WERI-Rb-1 (cell line): ENCODE measurements around the gene CRCP.
"Not testable (repeated sequence)": the region's sequence is repeated elsewhere in the genome, so short reads cannot be mapped to it uniquely, and the experiment has no call there.

ENCODE experiments used
- DNase-seq: peaks from one replicate; pipeline ENCODE4 v3.0.0-alpha.2; 2020
- H3K27ac ChIP-seq: fragments of 250-450 bp; sonication (Bioruptor Pico); 2 replicates; pipeline ENCODE4 v1.5.1; 2020; ENCODE audit warnings: mild to moderate bottlenecking, moderate library complexity
- H3K27me3 ChIP-seq: fragments of 250-450 bp; sonication (Bioruptor Pico); 2 replicates; pipeline ENCODE4 v1.5.1; 2021; ENCODE audit warnings: mild to moderate bottlenecking, low read depth, moderate library complexity; ENCODE audit not compliant: insufficient read depth, severe bottlenecking
- H3K36me3 ChIP-seq: fragments of 250-450 bp; sonication (Bioruptor Pico); 2 replicates; pipeline ENCODE4 v1.5.1; 2020; ENCODE audit warnings: mild to moderate bottlenecking, moderate library complexity
- H3K4me3 ChIP-seq: 2 replicates; pipeline ENCODE4 v1.5.1; 2011; ENCODE audit warnings: low read depth, mild to moderate bottlenecking, control low read depth, low read length
- H3K9me3 ChIP-seq: fragments of 250-450 bp; sonication (Bioruptor Pico); 2 replicates; pipeline ENCODE4 v1.5.1; 2021; ENCODE audit warnings: mild to moderate bottlenecking, moderate library complexity; ENCODE audit not compliant: severe bottlenecking
- TF ChIP-seq, protein P1 (sequence below): IDR thresholded peaks from 2 replicates; pipeline ENCODE4 v1.5.1; 2011; ENCODE audit warnings: low read depth, mild to moderate bottlenecking, control low read depth, inconsistent platforms, low read length

CRCP gene

DNA sequence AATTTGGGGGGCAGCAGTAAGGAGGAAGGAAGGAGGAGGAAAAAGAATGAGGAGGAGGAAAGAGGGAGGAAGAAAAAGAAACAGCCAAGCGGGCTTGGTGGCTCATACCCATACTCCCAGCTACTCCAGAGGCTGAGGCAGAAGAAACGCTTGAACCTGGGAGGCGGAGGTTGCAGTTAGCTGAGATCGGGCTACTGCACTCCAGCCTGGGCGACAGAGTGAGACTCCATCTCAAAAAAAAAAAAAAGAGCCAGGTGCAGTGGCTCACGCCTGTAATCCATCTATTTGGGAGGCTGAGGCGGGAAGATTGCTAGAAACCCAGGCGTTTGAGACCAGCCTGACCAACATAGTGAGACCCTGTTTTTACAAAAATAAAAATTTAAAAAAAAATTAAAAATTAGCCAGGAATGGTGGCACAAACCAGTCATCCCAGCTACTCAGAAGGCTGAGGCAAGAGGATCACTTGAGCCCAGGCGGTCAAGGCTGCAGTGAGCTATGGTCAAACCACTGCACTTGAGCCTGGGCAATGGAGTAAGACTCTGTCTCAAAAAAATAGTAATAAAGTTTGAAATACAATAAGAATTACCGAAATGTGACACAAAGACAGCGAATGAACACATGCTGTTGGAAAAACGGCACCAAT is 14.1 kb upstream of the CRCP start:
- H3K36me3 ChIP-seq: no peaks in the 10 kb centered on the region
- DNase-seq: no peak
- 0 out of 2 replicates have a peak overlapping the region, but pooled peaks have one; percentile 40 for H3K27ac ChIP-seq
- no peaks in the 10 kb centered on the region for H3K9me3 ChIP-seq
- no peaks in the 10 kb centered on the region for H3K27me3 ChIP-seq
- TF ChIP-seq, protein P1, sequence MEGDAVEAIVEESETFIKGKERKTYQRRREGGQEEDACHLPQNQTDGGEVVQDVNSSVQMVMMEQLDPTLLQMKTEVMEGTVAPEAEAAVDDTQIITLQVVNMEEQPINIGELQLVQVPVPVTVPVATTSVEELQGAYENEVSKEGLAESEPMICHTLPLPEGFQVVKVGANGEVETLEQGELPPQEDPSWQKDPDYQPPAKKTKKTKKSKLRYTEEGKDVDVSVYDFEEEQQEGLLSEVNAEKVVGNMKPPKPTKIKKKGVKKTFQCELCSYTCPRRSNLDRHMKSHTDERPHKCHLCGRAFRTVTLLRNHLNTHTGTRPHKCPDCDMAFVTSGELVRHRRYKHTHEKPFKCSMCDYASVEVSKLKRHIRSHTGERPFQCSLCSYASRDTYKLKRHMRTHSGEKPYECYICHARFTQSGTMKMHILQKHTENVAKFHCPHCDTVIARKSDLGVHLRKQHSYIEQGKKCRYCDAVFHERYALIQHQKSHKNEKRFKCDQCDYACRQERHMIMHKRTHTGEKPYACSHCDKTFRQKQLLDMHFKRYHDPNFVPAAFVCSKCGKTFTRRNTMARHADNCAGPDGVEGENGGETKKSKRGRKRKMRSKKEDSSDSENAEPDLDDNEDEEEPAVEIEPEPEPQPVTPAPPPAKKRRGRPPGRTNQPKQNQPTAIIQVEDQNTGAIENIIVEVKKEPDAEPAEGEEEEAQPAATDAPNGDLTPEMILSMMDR: no peak
- peak overlapping the region; percentile 43 for H3K4me3 ChIP-seq

DNA sequence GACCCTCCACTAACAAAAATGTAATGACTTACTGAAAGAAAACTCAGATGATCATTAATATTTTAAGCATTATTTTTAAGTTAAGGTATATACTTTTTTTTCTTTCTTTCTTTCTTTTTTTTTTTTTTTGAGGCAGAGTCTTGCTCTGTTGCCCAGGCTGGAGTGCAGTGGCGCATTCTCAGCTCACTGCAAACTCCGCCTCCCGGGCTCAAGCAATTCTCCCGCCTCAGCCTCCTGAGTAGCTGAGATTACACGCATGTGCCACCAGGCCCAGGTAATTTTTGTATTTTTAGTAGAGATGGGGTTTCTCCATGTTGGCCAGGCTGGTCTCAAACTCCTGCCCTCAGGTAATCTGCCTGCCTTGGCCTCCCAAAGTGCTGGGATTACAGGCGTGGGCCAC is 12.5 kb upstream of the CRCP start:
- not testable (repeated sequence) for DNase-seq, H3K4me3 ChIP-seq, H3K27me3 ChIP-seq, H3K9me3 ChIP-seq, H3K27ac ChIP-seq, H3K36me3 ChIP-seq

DNA sequence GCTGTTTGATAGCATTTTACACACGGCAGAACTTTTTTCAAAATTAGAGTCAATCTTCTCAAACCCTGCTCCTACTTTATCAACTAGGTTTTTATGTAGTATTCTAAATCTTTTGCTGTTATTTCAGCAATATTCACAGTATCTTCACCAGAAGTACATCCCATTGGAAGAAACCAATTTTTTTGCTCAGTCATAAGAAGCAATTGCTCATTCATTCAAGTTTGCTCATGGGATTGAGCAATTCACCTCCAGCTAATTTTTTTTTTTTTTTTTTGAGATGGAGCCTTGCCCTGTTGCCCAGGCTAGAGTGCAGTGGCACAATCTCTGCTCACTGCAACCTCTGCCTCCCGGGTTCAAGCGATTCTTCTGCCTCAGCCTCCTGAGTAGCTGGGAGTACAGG is 10.7 kb upstream of the CRCP start:
- DNase-seq, H3K36me3 ChIP-seq, H3K9me3 ChIP-seq, H3K4me3 ChIP-seq, H3K27ac ChIP-seq, H3K27me3 ChIP-seq: not testable (repeated sequence)

- TF ChIP-seq, protein P1: no peak
- Histone ChIP-seq H3K27me3 (no peaks in the 10 kb centered on the region), H3K9me3 (no peaks in the 10 kb centered on the region), H3K27ac (no peak overlapping the region), H3K36me3 (no peaks in the 10 kb centered on the region), H3K4me3 (no peak overlapping the region)
- no peak for DNase-seq
Observed at GRCh38 chr7:66105263-66105748, 9.3 kb upstream of the CRCP start.

DNA sequence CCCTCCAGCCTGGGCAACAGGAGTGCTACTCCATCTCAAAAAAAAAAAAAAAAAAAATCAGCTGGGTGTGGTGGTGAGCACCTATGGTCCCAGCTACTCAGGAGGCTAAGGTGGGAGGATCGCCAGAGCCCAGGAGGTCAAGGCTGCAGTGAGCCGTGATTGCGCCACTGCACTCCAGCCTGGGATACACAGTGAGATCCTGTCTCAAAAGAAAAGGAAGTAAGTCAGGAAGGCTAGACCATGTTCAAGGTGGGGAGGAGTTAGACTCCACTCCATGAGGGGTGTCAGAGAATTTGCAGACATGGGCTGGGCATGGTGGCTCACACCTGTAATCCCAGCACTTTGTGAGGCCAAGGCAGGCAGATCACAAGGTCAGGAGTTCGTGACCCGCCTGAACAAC is 6.2 kb upstream of the CRCP start:
- H3K36me3 ChIP-seq, H3K9me3 ChIP-seq, H3K4me3 ChIP-seq, DNase-seq, H3K27me3 ChIP-seq, H3K27ac ChIP-seq: not testable (repeated sequence)

DNA sequence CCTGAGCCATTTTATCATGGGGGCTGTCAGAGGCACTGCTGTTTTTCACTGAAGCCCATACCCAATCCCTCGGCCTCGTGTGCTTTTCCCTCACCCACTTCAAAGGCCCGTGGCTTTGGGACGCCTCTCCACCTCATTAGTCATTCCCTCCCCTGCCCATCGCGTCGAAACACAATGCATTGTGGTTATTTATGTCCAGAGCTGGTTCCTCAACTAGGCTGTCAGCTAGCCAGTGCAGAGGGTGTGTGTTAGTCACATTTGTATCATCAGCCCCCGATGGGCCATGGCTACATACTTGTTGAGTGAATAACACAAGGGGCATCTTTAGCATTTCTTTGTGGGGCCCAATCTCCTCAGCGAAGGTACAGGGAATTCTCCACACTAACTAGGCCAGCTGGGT is 3.8 kb upstream of the CRCP start:
- no peaks in the 10 kb centered on the region for H3K9me3 ChIP-seq
- H3K27ac ChIP-seq: no peak overlapping the region
- no peak overlapping the region for H3K4me3 ChIP-seq
- TF ChIP-seq, protein P1: no peak
- DNase-seq: no peak
- peaks cover 9% of the 10 kb centered on the region for H3K36me3 ChIP-seq
- H3K27me3 ChIP-seq: no peaks in the 10 kb centered on the region

DNA sequence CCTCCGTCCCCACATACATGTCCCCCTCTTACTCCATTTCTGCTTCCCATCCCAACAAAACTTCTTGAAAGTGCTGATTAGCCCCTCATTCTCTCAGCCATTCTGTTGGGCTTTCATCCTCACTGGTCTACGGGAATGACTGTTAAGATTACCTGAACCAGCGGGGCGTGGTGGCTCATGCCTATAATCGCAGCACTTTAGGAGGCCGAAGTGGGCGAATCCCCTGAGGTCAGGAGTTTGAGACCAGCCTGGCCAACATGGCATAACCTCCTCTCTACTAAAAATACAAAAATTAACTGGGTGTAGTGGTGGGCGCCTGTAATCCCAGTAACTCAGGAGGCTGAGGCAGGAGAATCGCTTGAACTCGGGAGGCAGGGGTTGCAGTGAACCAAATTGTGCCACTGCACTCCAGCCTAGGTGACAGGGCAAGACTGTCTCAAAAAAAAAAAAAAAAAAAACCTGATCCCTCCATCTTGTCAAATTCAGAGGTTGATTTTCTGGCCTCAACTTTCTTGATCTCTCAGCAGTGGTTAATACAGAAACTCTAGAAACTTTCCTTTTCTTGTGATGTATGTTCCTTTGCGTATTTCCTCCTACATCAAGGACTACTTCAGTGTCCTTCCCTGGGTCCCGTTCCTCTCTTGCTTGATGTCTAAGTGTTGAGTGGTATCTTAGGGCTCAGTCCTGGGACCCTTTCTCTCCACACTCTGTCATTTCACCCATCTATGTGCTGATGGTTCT is 2.2 kb downstream of the CRCP start:
- DNase-seq, H3K27me3 ChIP-seq, H3K27ac ChIP-seq, H3K9me3 ChIP-seq, H3K4me3 ChIP-seq: not testable (repeated sequence)
- peaks cover 25% of the 10 kb centered on the region for H3K36me3 ChIP-seq

DNA sequence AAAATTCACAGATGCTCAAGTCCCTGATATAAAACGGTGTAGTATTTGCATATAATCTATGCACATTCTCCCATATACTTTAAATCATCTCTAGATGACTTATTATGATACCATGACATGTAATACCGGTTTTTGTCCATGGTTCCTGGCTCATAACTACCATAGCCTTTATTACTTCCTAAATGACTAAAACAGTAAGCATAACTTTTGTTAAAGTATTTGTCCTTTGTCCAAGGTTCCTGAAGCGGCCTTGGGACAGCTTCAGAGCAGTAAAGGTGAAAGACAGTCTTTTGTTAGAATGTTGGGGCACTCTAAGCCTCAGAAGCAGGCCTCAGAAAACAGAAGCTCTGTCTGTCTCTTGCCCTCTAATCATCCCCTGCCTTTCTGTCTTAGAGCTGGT is 4.0 kb downstream of the CRCP start:
- TF ChIP-seq, protein P1: no peak
- no peak overlapping the region for H3K27ac ChIP-seq
- H3K4me3 ChIP-seq: no peak overlapping the region
- H3K27me3 ChIP-seq: no peaks in the 10 kb centered on the region
- H3K9me3 ChIP-seq: no peaks in the 10 kb centered on the region
- no peak for DNase-seq
- H3K36me3 ChIP-seq: peaks cover 26% of the 10 kb centered on the region
